ENCODE measurements around the gene ANGPTL4.
A peak's percentile ranks its signal among the peaks of the same experiment; 100 is the strongest.

ANGPTL4 gene

GRCh38 chr19:8413629-8413995, 49.7 kb downstream of the ANGPTL4 start:
- no peak for DNase-seq (ENCODE audit: low read depth, low spot score)

GRCh38 chr19:8416796-8417195, 52.8 kb downstream of the ANGPTL4 start:
- no peak for DNase-seq (ENCODE audit: low read depth, low spot score)

DNA sequence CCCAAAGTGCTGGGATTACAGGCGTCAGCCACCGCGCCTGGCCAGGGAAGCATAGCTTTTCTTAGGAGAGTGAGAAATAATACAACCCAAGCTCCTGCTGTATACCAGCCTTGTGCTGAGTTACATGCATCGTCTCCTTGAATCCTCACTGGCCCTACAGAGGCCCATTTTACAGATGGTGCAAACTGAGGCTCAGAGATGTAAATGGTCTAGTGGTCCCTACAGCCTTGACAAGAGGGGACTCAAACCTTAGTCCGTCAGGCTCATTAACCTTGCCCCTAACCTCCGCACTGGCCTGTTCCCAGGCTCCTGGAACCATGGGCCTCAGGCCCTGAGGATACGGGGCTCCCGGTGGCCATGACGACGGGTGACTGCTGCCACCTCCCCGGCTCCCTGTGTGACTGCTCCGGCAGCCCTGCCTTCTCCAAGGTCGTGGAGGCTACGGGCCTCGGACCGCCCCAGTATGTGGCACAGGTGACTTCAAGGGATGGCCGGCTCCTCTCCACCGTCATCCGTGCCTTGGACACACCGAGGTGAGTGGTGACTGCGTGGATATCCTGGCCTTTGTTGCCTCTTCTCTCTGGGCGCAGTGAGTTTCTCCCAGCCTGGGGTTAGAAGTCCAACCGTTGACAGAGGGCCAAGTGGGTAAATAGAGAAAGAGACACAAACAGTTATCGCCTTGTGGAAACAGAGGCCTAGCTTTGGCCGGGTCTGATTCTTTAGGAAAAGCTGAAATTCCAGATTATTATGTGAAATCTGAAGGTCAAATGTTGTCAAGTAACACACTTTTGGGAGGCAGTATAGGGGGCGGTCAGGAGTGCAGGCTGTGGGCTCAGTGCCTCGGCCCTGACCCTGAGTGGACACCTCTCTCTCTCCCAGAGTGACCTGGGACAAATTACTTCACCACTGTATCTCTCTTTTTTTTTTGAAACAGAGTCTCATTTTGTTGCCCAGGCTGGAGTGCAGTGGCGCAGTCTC, 57.8 kb downstream of the ANGPTL4 start:
- no peak for DNase-seq (ENCODE audit: low read depth, low spot score)

DNA sequence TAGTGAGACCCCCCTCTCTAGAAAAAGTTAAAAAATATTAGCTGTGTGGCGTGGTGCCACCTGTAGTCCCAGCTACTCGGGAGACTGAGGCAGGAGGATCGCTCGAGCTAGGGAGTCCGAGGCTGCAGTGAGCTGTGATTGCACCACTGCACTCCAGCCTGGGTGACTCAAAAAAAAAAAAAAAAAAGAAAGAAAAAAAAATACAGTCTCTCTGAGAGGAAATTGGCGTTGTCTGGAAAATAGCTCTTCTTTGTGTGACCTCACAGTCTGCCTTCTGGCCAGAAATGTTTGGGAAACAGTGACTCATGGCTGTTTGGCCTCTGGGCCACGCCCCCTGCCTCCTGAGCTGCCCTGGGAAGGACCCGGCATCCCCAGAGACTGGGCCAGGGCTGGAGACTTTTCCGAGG, 59.9 kb downstream of the ANGPTL4 start:
- DNase-seq (ENCODE audit: low read depth, low spot score): peak; percentile 72

Data from brain pericyte (primary cell).